Osteoblast (primary cell): ENCODE results near the gene BCL2. TPM values are rescaled to one million over a fixed set of nuclear protein-coding genes. Genes with fewer than 3 reads are reported as not detected.

Source experiments
- DNase-seq: peaks from one replicate; pipeline ENCODE4 v3.0.0; 2011; ENCODE audit warnings: low spot score, mixed read lengths; ENCODE audit not compliant: insufficient read length; ENCODE audit errors: missing footprints
- H2AFZ ChIP-seq: 2 replicates; pipeline ENCODE4 v1.6.0; 2011; ENCODE audit warnings: mild to moderate bottlenecking, low read length
- H3K27ac ChIP-seq: 2 replicates; pipeline ENCODE4 v1.5.1; 2011; ENCODE audit warnings: mild to moderate bottlenecking, low read depth, low read length, moderate library complexity
- H3K27me3 ChIP-seq: 2 replicates; pipeline ENCODE4 v1.6.0; 2012; ENCODE audit warnings: mild to moderate bottlenecking, control low read depth, inconsistent platforms, low read length, moderate library complexity; ENCODE audit not compliant: insufficient read depth
- H3K36me3 ChIP-seq: 2 replicates; pipeline ENCODE4 v1.5.1; 2011; ENCODE audit warnings: mild to moderate bottlenecking, low read length, control low read depth, moderate library complexity; ENCODE audit not compliant: insufficient read depth
- H3K4me1 ChIP-seq: 2 replicates; pipeline ENCODE4 v1.5.1; 2011; ENCODE audit warnings: mild to moderate bottlenecking, low read length, control low read depth, moderate library complexity; ENCODE audit not compliant: insufficient read depth
- H3K4me2 ChIP-seq: 2 replicates; pipeline ENCODE4 v1.6.0; 2011; ENCODE audit warnings: mild to moderate bottlenecking, low read length; ENCODE audit not compliant: insufficient read depth
- H3K4me3 ChIP-seq: fragments of 200-600 bp; sonication (generic); 3 replicates; pipeline ENCODE4 v1.5.1; 2012; ENCODE audit warnings: mild to moderate bottlenecking, low read length, inconsistent platforms; ENCODE audit not compliant: insufficient read depth
- H3K79me2 ChIP-seq: 2 replicates; pipeline ENCODE4 v1.6.0; 2012; ENCODE audit warnings: mild to moderate bottlenecking, low read length, control low read depth, inconsistent platforms; ENCODE audit not compliant: insufficient read depth
- H3K9me3 ChIP-seq: 2 replicates; pipeline ENCODE4 v1.5.1; 2011; ENCODE audit warnings: low read depth, low read length, control low read depth
- H4K20me1 ChIP-seq: 2 replicates; pipeline ENCODE4 v1.6.0; 2012; ENCODE audit warnings: mild to moderate bottlenecking, low read length, control low read depth; ENCODE audit not compliant: insufficient read depth
- total RNA-seq: library from RNA; depleted of rRNA; stranded (reverse); fragments of >200 nt; gene quantifications from 2 replicates; pipeline ENCODE4 v1.2.3, GENCODE V29; 2012
- TF ChIP-seq, protein P1 (sequence below): IDR thresholded peaks from 2 replicates; pipeline ENCODE4 v1.5.1; 2011; ENCODE audit warnings: mild to moderate bottlenecking, low read depth, low read length, moderate library complexity; ENCODE audit errors: extremely low read depth

BCL2 gene
- total RNA-seq, 1 donor = 11.9 TPM

DNA sequence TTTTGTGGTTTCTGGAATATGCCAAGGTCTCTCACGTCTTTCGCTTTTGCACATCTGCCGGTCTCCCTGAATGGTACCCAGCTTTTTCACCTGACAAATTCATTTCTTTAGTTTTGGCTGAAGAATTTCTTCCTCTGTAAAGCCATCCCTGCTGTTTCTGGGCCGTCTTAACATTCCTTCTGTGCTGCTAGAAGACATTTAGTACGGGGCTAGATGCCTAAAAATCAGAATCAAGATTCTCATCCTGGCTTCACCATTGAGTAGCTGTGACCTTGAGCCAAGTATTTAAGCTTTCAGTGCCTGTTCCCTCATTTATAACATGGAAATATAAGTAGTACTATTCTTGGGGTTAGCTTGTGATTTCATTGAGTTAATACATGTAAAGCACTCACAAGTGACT lies 6.4 kb upstream of the BCL2 start:
- no peaks in the 10 kb centered on the region for H4K20me1 ChIP-seq
- no peak overlapping the region for H3K4me2 ChIP-seq
- DNase-seq = no peak
- no peak overlapping the region for H3K27ac ChIP-seq
- H3K79me2 ChIP-seq = no peaks in the 10 kb centered on the region
- H3K4me1 ChIP-seq = peaks cover 7% of the 10 kb centered on the region
- no peaks in the 10 kb centered on the region for H3K27me3 ChIP-seq
- no peak overlapping the region for H3K4me3 ChIP-seq
- H3K9me3 ChIP-seq = no peaks in the 10 kb centered on the region
- peaks cover 2% of the 10 kb centered on the region for H3K36me3 ChIP-seq
- TF ChIP-seq, protein P1, sequence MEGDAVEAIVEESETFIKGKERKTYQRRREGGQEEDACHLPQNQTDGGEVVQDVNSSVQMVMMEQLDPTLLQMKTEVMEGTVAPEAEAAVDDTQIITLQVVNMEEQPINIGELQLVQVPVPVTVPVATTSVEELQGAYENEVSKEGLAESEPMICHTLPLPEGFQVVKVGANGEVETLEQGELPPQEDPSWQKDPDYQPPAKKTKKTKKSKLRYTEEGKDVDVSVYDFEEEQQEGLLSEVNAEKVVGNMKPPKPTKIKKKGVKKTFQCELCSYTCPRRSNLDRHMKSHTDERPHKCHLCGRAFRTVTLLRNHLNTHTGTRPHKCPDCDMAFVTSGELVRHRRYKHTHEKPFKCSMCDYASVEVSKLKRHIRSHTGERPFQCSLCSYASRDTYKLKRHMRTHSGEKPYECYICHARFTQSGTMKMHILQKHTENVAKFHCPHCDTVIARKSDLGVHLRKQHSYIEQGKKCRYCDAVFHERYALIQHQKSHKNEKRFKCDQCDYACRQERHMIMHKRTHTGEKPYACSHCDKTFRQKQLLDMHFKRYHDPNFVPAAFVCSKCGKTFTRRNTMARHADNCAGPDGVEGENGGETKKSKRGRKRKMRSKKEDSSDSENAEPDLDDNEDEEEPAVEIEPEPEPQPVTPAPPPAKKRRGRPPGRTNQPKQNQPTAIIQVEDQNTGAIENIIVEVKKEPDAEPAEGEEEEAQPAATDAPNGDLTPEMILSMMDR = no peak
- no peak overlapping the region for H2AFZ ChIP-seq

DNA sequence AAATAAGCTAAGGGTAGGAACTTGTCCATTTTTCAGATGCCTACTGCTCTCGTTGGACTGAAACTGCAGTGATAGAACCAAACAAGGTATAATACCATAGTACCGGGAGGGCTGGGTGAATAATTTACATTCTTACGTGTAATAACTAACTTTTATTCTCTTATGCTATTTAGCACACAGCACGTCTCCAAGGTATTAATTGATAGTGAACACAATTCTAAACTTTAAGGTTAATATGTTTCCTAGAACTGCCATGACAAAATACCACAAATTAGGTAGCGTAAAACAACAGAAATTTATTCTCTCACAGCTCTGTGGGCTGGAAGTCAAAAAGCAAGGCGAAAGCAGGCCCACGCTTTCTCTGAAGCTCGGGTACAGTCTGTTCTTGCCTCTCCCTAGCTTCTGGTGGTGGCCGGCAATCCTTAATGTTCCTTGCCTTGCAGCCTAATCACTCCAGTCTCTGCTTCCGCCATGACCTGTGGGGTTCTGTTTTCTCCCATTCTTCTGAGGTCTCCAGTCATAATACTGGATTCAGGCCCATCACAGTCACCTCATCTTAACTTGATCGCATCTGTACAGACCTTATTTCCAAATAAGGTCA lies 5.6 kb upstream of the BCL2 start:
- no peaks in the 10 kb centered on the region for H3K27me3 ChIP-seq

GRCh38 chr18:63322908-63323634 lies 3.5 kb upstream of the BCL2 start:
- Histone ChIP-seq H3K27me3 (peaks cover 11% of the 10 kb centered on the region), H3K9me3 (no peaks in the 10 kb centered on the region), H3K4me3 (no peak overlapping the region), H3K36me3 (no peaks in the 10 kb centered on the region), H4K20me1 (no peaks in the 10 kb centered on the region), H2AFZ (peak overlapping the region; percentile 62), H3K4me1 (peaks cover 16% of the 10 kb centered on the region), H3K4me2 (peak overlapping the region; percentile 48), H3K27ac (no peak overlapping the region), H3K79me2 (no peaks in the 10 kb centered on the region)
- DNase-seq = peak; percentile 85
- TF ChIP-seq, protein P1 = peak; percentile 75

More for the DNA sequence above, 5.6 kb upstream of the BCL2 start:
- no peaks in the 10 kb centered on the region for H3K36me3 ChIP-seq
- H3K4me2 ChIP-seq = no peak overlapping the region
- no peaks in the 10 kb centered on the region for H3K9me3 ChIP-seq
- no peaks in the 10 kb centered on the region for H4K20me1 ChIP-seq
- TF ChIP-seq, protein P1 = no peak
- H3K27ac ChIP-seq = no peak overlapping the region
- H3K4me1 ChIP-seq = peaks cover 7% of the 10 kb centered on the region
- H2AFZ ChIP-seq = no peak overlapping the region
- DNase-seq = no peak
- H3K79me2 ChIP-seq = no peaks in the 10 kb centered on the region
- H3K4me3 ChIP-seq = no peak overlapping the region

DNA sequence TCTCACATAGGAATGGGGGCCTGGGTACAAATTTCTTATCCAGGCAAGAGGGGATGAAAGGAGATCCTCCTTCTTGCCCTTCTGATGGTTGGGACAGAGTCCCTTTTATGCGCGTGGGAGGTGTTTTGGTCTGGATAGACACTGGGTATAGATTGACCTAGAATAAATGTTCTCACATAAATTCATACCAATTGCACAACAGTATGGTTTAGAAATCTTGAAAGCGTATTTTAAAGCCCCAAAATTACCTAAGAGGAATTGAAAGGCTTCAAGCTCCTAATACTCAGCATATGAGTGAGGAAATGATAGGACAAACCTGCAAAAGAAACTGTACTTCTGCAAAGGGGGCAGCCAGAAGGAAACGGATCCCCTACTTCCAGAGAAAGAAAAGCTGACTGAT lies 2.6 kb upstream of the BCL2 start:
- no peak for DNase-seq
- Histone ChIP-seq H3K27me3 (peaks cover 18% of the 10 kb centered on the region), H2AFZ (no peak overlapping the region), H3K9me3 (no peaks in the 10 kb centered on the region), H3K36me3 (no peaks in the 10 kb centered on the region), H4K20me1 (no peaks in the 10 kb centered on the region), H3K27ac (no peak overlapping the region), H3K79me2 (no peaks in the 10 kb centered on the region), H3K4me1 (peaks cover 16% of the 10 kb centered on the region), H3K4me2 (peak overlapping the region; percentile 48), H3K4me3 (no peak overlapping the region)
- TF ChIP-seq, protein P1 = no peak
